ENCODE data around the gene VANGL1. TPM values are rescaled to one million over a fixed set of nuclear protein-coding genes. Genes with fewer than 3 reads are reported as not detected.
A peak's percentile ranks its signal among the peaks of the same experiment; 100 is the strongest.

The VANGL1 gene
- total and polyA plus RNA-seq, 2 of the 13 experiments (the other 11 are each of a cell fraction or from before 2014, with no cell fraction given), result 5.3 to 9.4 TPM

DNA sequence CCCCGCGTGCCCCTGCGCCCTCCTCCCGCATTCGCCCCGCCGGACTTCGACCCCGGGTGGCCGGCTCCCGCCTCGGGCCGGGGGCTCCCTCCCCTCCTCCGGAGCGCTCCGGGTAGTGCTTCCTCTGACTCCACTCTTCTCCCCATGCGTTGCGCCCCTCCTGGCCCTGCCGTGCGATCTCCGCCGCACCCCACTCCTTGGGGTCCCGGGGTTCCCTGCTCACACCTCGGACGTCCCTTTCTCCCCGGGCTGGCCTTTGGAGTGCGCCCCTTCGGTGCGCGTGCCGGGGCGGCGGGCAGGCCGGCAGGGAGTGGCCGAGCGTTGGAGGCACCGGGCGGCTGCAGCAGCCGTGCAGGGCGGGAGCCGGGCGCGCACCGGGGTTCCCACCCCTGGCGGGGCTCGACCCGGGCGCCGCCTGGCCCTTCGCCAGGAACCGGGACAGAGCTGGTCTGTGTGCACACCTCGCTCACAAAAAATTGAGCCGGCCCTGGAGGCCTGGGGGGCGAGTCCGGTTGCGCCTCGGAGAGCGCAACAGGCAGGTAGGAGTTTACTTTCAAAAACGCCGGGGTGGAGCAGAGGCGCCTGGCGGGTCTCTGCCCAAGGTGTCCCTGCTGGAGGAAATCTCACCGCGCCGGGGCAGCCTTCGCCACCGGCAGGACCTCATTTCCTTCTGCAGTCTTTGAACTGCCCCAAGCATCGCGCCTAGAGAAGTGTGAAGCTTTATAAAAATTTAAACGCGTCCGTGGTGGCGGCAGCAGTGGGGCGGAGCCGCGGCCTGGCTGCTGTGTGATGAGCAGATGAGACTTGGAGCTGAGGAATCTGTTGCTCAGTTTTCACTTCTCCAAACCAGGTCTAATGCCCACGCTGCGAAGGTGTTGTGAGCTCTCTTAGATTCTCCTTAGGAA lies 650 bp downstream of the VANGL1 start (continued):
- TF ChIP-seq CEBPZ (IDR thresholded peaks at IDR 0.05; ENCODE audit: low read length) (no peak), ZNF644 (CRISPR knock-in tag; IDR thresholded peaks at IDR 0.05; ENCODE audit: low read depth) (no peak), FOSL2 (CRISPR knock-in tag; IDR thresholded peaks at IDR 0.05) (no peak), MLXIP (CRISPR knock-in tag; IDR thresholded peaks at IDR 0.05; ENCODE audit: borderline replicate concordance) (no peak), MXD4 (CRISPR knock-in tag; IDR thresholded peaks at IDR 0.05) (no peak), ZNF614 (CRISPR knock-in tag; IDR thresholded peaks at IDR 0.05; ENCODE audit: borderline replicate concordance) (no peak), GABPA (IDR thresholded peaks at IDR 0.05; ENCODE audit: low read depth, low read length) (no peak), GABPA (CRISPR knock-in tag; IDR thresholded peaks at IDR 0.05; ENCODE audit: low read depth) (no peak), ZNF468 (CRISPR knock-in tag; IDR thresholded peaks at IDR 0.05) (no peak), SNRNP70 (IDR thresholded peaks at IDR 0.05; ENCODE audit: low read depth, low read length) (no peak), ZBTB2 (CRISPR knock-in tag; IDR thresholded peaks at IDR 0.05; ENCODE audit: low read depth) (peak; percentile 87), TOPORS (CRISPR knock-in tag; IDR thresholded peaks at IDR 0.05) (0 out of 2 replicates have a peak, but pooled peaks have one; percentile 22), SP1 (IDR thresholded peaks at IDR 0.05) (no peak), SP1 (CRISPR knock-in tag; IDR thresholded peaks at IDR 0.05) (no peak), POLR2AphosphoS2 (IDR thresholded peaks at IDR 0.05; ENCODE audit: low read depth, low read length) (no peak), MAF1 (CRISPR knock-in tag; IDR thresholded peaks at IDR 0.05; ENCODE audit: borderline replicate concordance) (no peak), CHCHD3 (CRISPR knock-in tag; IDR thresholded peaks at IDR 0.05) (no peak), ZNF382 (CRISPR knock-in tag; IDR thresholded peaks at IDR 0.05; ENCODE audit: borderline replicate concordance) (no peak)
- TF ChIP-seq, protein P1, sequence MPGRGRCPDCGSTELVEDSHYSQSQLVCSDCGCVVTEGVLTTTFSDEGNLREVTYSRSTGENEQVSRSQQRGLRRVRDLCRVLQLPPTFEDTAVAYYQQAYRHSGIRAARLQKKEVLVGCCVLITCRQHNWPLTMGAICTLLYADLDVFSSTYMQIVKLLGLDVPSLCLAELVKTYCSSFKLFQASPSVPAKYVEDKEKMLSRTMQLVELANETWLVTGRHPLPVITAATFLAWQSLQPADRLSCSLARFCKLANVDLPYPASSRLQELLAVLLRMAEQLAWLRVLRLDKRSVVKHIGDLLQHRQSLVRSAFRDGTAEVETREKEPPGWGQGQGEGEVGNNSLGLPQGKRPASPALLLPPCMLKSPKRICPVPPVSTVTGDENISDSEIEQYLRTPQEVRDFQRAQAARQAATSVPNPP (CRISPR knock-in tag; IDR thresholded peaks at IDR 0.05), result no peak
- TF ChIP-seq, protein P2, sequence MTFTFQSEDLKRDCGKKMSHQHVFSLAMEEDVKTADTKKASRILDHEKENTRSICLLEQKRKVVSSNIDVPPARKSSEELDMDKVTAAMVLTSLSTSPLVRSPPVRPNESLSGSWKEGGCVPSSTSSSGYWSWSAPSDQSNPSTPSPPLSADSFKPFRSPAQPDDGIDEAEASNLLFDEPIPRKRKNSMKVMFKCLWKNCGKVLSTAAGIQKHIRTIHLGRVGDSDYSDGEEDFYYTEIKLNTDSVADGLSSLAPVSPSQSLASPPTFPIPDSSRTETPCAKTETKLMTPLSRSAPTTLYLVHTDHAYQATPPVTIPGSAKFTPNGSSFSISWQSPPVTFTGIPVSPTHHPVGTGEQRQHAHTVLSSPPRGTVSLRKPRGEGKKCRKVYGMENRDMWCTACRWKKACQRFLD (CRISPR knock-in tag; IDR thresholded peaks at IDR 0.05; ENCODE audit: borderline replicate concordance), result no peak
